K562 (cell line): ENCODE data around the gene RPL28. TPM values are rescaled to one million over a fixed set of nuclear protein-coding genes. Genes with fewer than 3 reads are reported as not detected.

Source experiments
- ATAC-seq: fragments of 200-7000 bp; cut with Tn5 transposase; 3 replicates; pipeline ENCODE4 v1.9.1; 2020; ENCODE audit warnings: moderate library complexity
- BruUV-seq: library from RNA; stranded (reverse); fragments of 400-500 nt; replicated peaks from 2 replicates; lab custom pipeline; 2021; lab: Mats Ljungman, UMichigan
- CTCF ChIA-PET: fragments of 300-600 bp; formaldehyde crosslinking; extraction: SDS; loops from one replicate; lab custom pipeline; 2021; ENCODE audit warnings: low intra/inter-chr PET ratio; lab: Yijun Ruan, JAX
- POLR2A ChIA-PET: fragments of 300-600, 350-650 bp; sonication (Branson Sonifier 250); formaldehyde crosslinking; extraction: SDS; loops from one replicate; lab custom pipeline; 2021; ENCODE audit warnings: antibody characterized with exemption, inconsistent platforms; lab: Yijun Ruan, JAX
- DNase-seq, 4 experiments: peaks; one replicate each; pipeline versions ENCODE4 v3.0.0 to v3.0.0-alpha.2; 2011 to 2018; ENCODE audit warnings: low spot score in 3 of 4, mixed read lengths in 3 of 4; ENCODE audit errors: extremely low read depth in 1 of 4
- FAIRE-seq: peaks from 2 replicates; lab custom pipeline; 2011; peaks lifted over from hg19 to GRCh38; lab: Jason Lieb, UNC
- H2AFZ ChIP-seq: 2 replicates; pipeline ENCODE4 v1.6.0; 2011; ENCODE audit warnings: low read depth, low read length, control low read depth, inconsistent platforms
- H3K27ac ChIP-seq: fragments of 200-600 bp; 3 replicates; pipeline ENCODE4 v1.8.0; 2011; ENCODE audit warnings: low read depth, mild to moderate bottlenecking, control low read depth, inconsistent platforms, low read length, moderate library complexity, mixed read lengths; ENCODE audit errors: extremely low read depth
- H3K27me3 ChIP-seq, 2 experiments: fragments of 300-600 bp in 1 of 2; 2 replicates in 1 of 2; 3 replicates in 1 of 2; pipeline versions ENCODE4 v1.6.0 to v1.8.0; 2011; ENCODE audit warnings: inconsistent platforms in 2 of 2, low read length in 2 of 2, mild to moderate bottlenecking in 1 of 2, mixed read lengths in 1 of 2, moderate library complexity in 1 of 2; ENCODE audit not compliant: control insufficient read depth in 2 of 2, insufficient read depth in 2 of 2
- H3K36me3 ChIP-seq: fragments of 300-600 bp; 3 replicates; pipeline ENCODE4 v1.8.0; 2011; ENCODE audit warnings: mild to moderate bottlenecking, low read length, inconsistent platforms; ENCODE audit not compliant: control insufficient read depth, insufficient read depth
- H3K4me1 ChIP-seq, 2 experiments: fragments of 200-600 bp in 1 of 2; replicated peaks in 1 of 2; 2 replicates in 1 of 2; 3 replicates in 1 of 2; pipeline versions ENCODE4 v1.5.1 to v1.8.0; 2011; ENCODE audit warnings: inconsistent platforms in 2 of 2, low read length in 2 of 2, mild to moderate bottlenecking in 1 of 2, mixed read lengths in 1 of 2, moderate library complexity in 1 of 2; ENCODE audit not compliant: control insufficient read depth in 2 of 2, insufficient read depth in 2 of 2
- H3K4me2 ChIP-seq: 2 replicates; pipeline ENCODE4 v1.6.1; 2011; ENCODE audit warnings: low read length, control low read depth, inconsistent platforms, mixed read lengths; ENCODE audit not compliant: insufficient read depth
- H3K4me3 ChIP-seq: fragments of 200-600 bp; sonication (generic), shearing (Covaris generic); 2 replicates; pipeline ENCODE4 v1.5.1; 2016; ENCODE audit warnings: control low read depth, inconsistent platforms
- H3K79me2 ChIP-seq: fragments of 200-600 bp; 3 replicates; pipeline ENCODE4 v1.8.0; 2011; ENCODE audit warnings: low read length, inconsistent platforms; ENCODE audit not compliant: control insufficient read depth, insufficient read depth
- H3K9ac ChIP-seq, 2 experiments: 2 replicates each; pipeline versions ENCODE4 v1.6.0 to v1.6.1; 2011; ENCODE audit warnings: low read depth in 2 of 2, low read length in 2 of 2, control low read depth in 1 of 2, inconsistent platforms in 1 of 2, mild to moderate bottlenecking in 1 of 2, mixed read lengths in 1 of 2; ENCODE audit not compliant: insufficient read depth in 1 of 2
- H3K9me1 ChIP-seq: one replicate; pipeline ENCODE4 v1.6.0; 2011; ENCODE audit warnings: inconsistent platforms, mild to moderate bottlenecking, low read length, moderate library complexity; ENCODE audit not compliant: control insufficient read depth, insufficient read depth
- H3K9me3 ChIP-seq: replicated peaks from 2 replicates; pipeline ENCODE4 v1.5.1; 2011; ENCODE audit warnings: low read depth, low read length, inconsistent platforms; ENCODE audit not compliant: control insufficient read depth, insufficient read depth
- H4K20me1 ChIP-seq: replicated peaks from 2 replicates; pipeline ENCODE4 v1.6.1; 2011; ENCODE audit warnings: low read length, inconsistent platforms, mixed read lengths; ENCODE audit not compliant: control insufficient read depth, insufficient read depth
- CBFB ChIP-seq: sonication (generic); formaldehyde crosslinking; IDR thresholded peaks from 2 replicates; pipeline ENCODE4 v1.4.0; 2020; ENCODE audit warnings: mild to moderate bottlenecking, missing genetic modification reagents
- CREBBP ChIP-seq: IDR thresholded peaks from one replicate; pipeline ENCODE4 v1.6.1; 2012; ENCODE audit warnings: low read depth, mild to moderate bottlenecking, control low read depth, inconsistent platforms, low read length
- DACH1 ChIP-seq: fragments of 450-650 bp; IDR thresholded peaks from 2 replicates; pipeline ENCODE4 v1.6.1; 2018; ENCODE audit not compliant: partially characterized antibody
- E2F3 ChIP-seq: fragments of 250-450 bp; sonication (Bioruptor Pico); IDR thresholded peaks from 2 replicates; pipeline ENCODE4 v1.4.0; 2020; ENCODE audit warnings: mild to moderate bottlenecking
- E2F5 ChIP-seq: sonication (generic); formaldehyde crosslinking; IDR thresholded peaks from 2 replicates; pipeline ENCODE4 v1.8.0; 2022; ENCODE audit warnings: mild to moderate bottlenecking, missing genetic modification reagents
- EGR1 ChIP-seq: fragments of 450-650 bp; conservative IDR thresholded peaks from 2 replicates; pipeline ENCODE4 v1.6.1; 2017; ENCODE audit warnings: mild to moderate bottlenecking
- IFI16 ChIP-seq: fragments of 250-450 bp; sonication (Bioruptor Pico); IDR thresholded peaks from 2 replicates; pipeline ENCODE4 v2.1.2; 2022; ENCODE audit warnings: mild to moderate bottlenecking, inconsistent platforms
- KDM2B ChIP-seq: fragments of 250-450 bp; sonication (Bioruptor Pico); IDR thresholded peaks from 2 replicates; pipeline ENCODE4 v1.8.0; 2021; ENCODE audit warnings: mild to moderate bottlenecking, moderate library complexity
- KDM5B ChIP-seq: fragments of 200-600 bp; sonication (generic); IDR thresholded peaks from 2 replicates; pipeline ENCODE4 v1.6.1; 2012; ENCODE audit warnings: low read depth, mild to moderate bottlenecking, moderate library complexity, low read length, control low read depth, inconsistent platforms; ENCODE audit not compliant: insufficient replicate concordance
- MAFF ChIP-seq: IDR thresholded peaks from 2 replicates; pipeline ENCODE4 v1.6.1; 2012; ENCODE audit warnings: low read length, improper control_type of control experiment
- MCM2 ChIP-seq: fragments of 450-650 bp; IDR thresholded peaks from 2 replicates; pipeline ENCODE4 v1.6.1; 2017; ENCODE audit warnings: low read depth, mild to moderate bottlenecking
- MTF1 ChIP-seq: fragments of 250-450 bp; sonication (Bioruptor Pico); IDR thresholded peaks from 2 replicates; pipeline ENCODE4 v1.9.0; 2021; ENCODE audit warnings: moderate library complexity, mild to moderate bottlenecking, inconsistent platforms, borderline replicate concordance
- MXI1 ChIP-seq: IDR thresholded peaks from 2 replicates; pipeline ENCODE4 v1.6.1; 2011; ENCODE audit warnings: low read depth, mild to moderate bottlenecking, improper control_type of control experiment, low read length
- SUPT5H ChIP-seq: fragments of 450-650 bp; IDR thresholded peaks from 2 replicates; pipeline ENCODE4 v1.6.1; 2016
- TRIM24 ChIP-seq, 2 experiments: fragments of 450-650 bp; IDR thresholded peaks; 2 replicates each; pipeline ENCODE4 v1.6.1; 2016
- TRIM28 ChIP-seq: fragments of 450-650 bp; IDR thresholded peaks from 2 replicates; pipeline ENCODE4 v1.6.1; 2017
- ZNF143 ChIP-seq: sonication (generic); formaldehyde crosslinking; IDR thresholded peaks from 2 replicates; pipeline ENCODE4 v1.9.0; 2022; ENCODE audit warnings: mild to moderate bottlenecking, missing genetic modification reagents
- ZNF232 ChIP-seq: sonication (generic); formaldehyde crosslinking; IDR thresholded peaks from 2 replicates; pipeline ENCODE4 v1.8.0; 2022; ENCODE audit warnings: mild to moderate bottlenecking, missing genetic modification reagents
- ZNF24 ChIP-seq: fragments of 450-650 bp; IDR thresholded peaks from 2 replicates; pipeline ENCODE4 v1.6.1; 2016
- ZNF3 ChIP-seq: fragments of 250-450 bp; sonication (Bioruptor Pico); IDR thresholded peaks from 2 replicates; pipeline ENCODE4 v1.5.0; 2021; ENCODE audit warnings: mild to moderate bottlenecking, moderate library complexity
- WGBS: fragments of 100-300 bp; shearing (Covaris generic); methylation state at CpG from one replicate; pipeline ENCODE4 v1.1.6; 2016; ENCODE audit warnings: low coverage, mixed read lengths; ENCODE audit not compliant: insufficient coverage; ENCODE audit errors: missing lambda C conversion rate; 5-methylcytosine and 5-hydroxymethylcytosine counted together
- in situ Hi-C: fragments of 300-500 bp; cut with MboI; formaldehyde crosslinking; loops from 4 replicates; pipeline ENCODE4 v1.15.0; 2018; ENCODE audit warnings: inconsistent platforms, mixed read lengths
- intact Hi-C: fragments of 100-400 bp; cut with micrococcal nuclease; formaldehyde crosslinking; loops from 2 replicates; pipeline ENCODE4 v1.14.2; 2022
- polyA plus RNA-seq, 8 experiments: library from polyadenylated mRNA; depleted of rRNA in 4 of 8; stranded (reverse) in 5 of 8; unstranded in 3 of 8; fragments of >200 nt; fragmentation: Nextera tagmentation in 2 of 8; fragmentation: Illumina TruSeq in 1 of 8; extraction: Ambion mirVana in 2 of 8; extraction: Trizol in 1 of 8; gene quantifications; 2 replicates each; pipeline versions ENCODE4 v1.2.1 to v1.2.3, GENCODE V29; 2011 to 2014; ENCODE audit warnings: inconsistent platforms in 1 of 8, missing spikeins in 1 of 8
- total RNA-seq, 7 experiments: library from RNA; depleted of rRNA in 6 of 7; stranded (reverse); fragments of >200 nt in 6 of 7; fragmentation: Illumina TruSeq in 2 of 7; extraction: Trizol in 2 of 7; gene quantifications; 2 replicates each; pipeline versions ENCODE4 v1.2.1 to v1.2.3, GENCODE V29; 2011 to 2021; ENCODE audit warnings: low replicate concordance in 1 of 7
- TF ChIP-seq, protein P1 (sequence below): fragments of 450-650 bp; IDR thresholded peaks from 2 replicates; pipeline ENCODE4 v1.6.1; 2016; ENCODE audit warnings: borderline replicate concordance

Gene RPL28
- total and polyA plus RNA-seq, 9 of the 15 experiments (the other 6 are each of a cell fraction or from before 2014, with no cell fraction given) = 124 to 3,106 (median 622) TPM

- no peak overlapping the region for H2AFZ ChIP-seq
- H3K9me1 ChIP-seq = no peaks in the 10 kb centered on the region
- under 1% methylated on average over 16 of the region's 44 CpGs for WGBS
- FAIRE-seq (no peak), ATAC-seq (peak; percentile 3), DNase-seq (peak; percentile 38 to 69 (median 48))
- no peaks in the 10 kb centered on the region for H3K9me3 ChIP-seq
- peaks cover 32% of the 10 kb centered on the region; the same call in 2 of the 3 replicates for H3K36me3 ChIP-seq
- peak overlapping the region; percentile 92 for H3K4me3 ChIP-seq
- no peaks in the 10 kb centered on the region for H3K27me3 ChIP-seq
- H4K20me1 ChIP-seq = 0 out of 2 replicates have a peak, but pooled peaks cover 6% of the 10 kb centered on the region
- peaks cover 7 to 55% of the 10 kb centered on the region in 2 experiments; a peak in 4 of 5 replicates for H3K4me1 ChIP-seq
- intact Hi-C loops (loop anchor here (5.0 kb wide), 1 partner anchor 38 kb away; no protein-coding TSS in a partner anchor), in situ Hi-C loops (no loop called here)
- POLR2A ChIA-PET = interaction anchor here (0.7 to 2.3 kb wide), 21 partner anchors 9 to 180 kb away, joined by 3 to 14 read pairs (median 5); partner anchors contain the start of genes HSPBP1, PPP6R1 and TMEM238
- BruUV-seq = no TSS peak
- CTCF ChIA-PET = no interaction called here
- H3K9ac ChIP-seq = peak overlapping the region; percentile 97 to 99
- H3K79me2 ChIP-seq = peaks cover 24% of the 10 kb centered on the region
- H3K27ac ChIP-seq = peak overlapping the region; percentile 97
- peak overlapping the region; percentile 97 for H3K4me2 ChIP-seq
- TF ChIP-seq ZNF232 (CRISPR knock-in tag) = no peak
- 0 out of 2 replicates have a peak, but pooled peaks have one; percentile 19 for TF ChIP-seq ZNF143 (CRISPR knock-in tag)
- no peak for TF ChIP-seq MAFF
- TF ChIP-seq TRIM28 = no peak
- TF ChIP-seq, protein P1, sequence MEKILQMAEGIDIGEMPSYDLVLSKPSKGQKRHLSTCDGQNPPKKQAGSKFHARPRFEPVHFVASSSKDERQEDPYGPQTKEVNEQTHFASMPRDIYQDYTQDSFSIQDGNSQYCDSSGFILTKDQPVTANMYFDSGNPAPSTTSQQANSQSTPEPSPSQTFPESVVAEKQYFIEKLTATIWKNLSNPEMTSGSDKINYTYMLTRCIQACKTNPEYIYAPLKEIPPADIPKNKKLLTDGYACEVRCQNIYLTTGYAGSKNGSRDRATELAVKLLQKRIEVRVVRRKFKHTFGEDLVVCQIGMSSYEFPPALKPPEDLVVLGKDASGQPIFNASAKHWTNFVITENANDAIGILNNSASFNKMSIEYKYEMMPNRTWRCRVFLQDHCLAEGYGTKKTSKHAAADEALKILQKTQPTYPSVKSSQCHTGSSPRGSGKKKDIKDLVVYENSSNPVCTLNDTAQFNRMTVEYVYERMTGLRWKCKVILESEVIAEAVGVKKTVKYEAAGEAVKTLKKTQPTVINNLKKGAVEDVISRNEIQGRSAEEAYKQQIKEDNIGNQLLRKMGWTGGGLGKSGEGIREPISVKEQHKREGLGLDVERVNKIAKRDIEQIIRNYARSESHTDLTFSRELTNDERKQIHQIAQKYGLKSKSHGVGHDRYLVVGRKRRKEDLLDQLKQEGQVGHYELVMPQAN = 0 out of 2 replicates have a peak, but pooled peaks have one; percentile 29
- TF ChIP-seq KDM5B = peak; percentile 37
- no peak for TF ChIP-seq E2F5 (CRISPR knock-in tag)
- no peak for TF ChIP-seq E2F3 (CRISPR knock-in tag)
- TF ChIP-seq CBFB (CRISPR knock-in tag) = no peak
- no peak for TF ChIP-seq MCM2
- no peak for TF ChIP-seq IFI16 (CRISPR knock-in tag)
- TF ChIP-seq TRIM24 (IDR thresholded peaks at IDR 0.05) = no peak
- TF ChIP-seq MXI1 = no peak
- TF ChIP-seq EGR1 = peak; percentile 73; the same call in 1 of the 2 replicates
- no peak for TF ChIP-seq CREBBP
- TF ChIP-seq SUPT5H = peak; percentile 76
- no peak for TF ChIP-seq ZNF24
- no peak for TF ChIP-seq MTF1 (CRISPR knock-in tag)
- TF ChIP-seq ZNF3 (CRISPR knock-in tag) = no peak
- no peak for TF ChIP-seq KDM2B (CRISPR knock-in tag)
- TF ChIP-seq DACH1 = no peak
These were observed 45.6 kb upstream of the RPL28 start for GRCh38 chr19:55339889-55340783.
